Measurements from ENCODE around the gene CAMK1G.

CAMK1G gene
- long read RNA-seq, donor 1, result 0 reads
- long read RNA-seq, donor 2, result 0 reads
- long read RNA-seq, donor 3, result 0 reads
- long read RNA-seq, donor 4, partial matches to known transcripts, result 0 of 1 reads
- long read RNA-seq, donor 4, other reads (novel, unspliced or antisense), result 0 of 1 reads
- long read RNA-seq, donor 5, partial matches to known transcripts, result 0 of 2 reads
- long read RNA-seq, donor 5, other reads (novel, unspliced or antisense), result 0 of 2 reads
- long read RNA-seq, donor 6, result 0 reads
- long read RNA-seq, donor 7, result 0 reads
- long read RNA-seq, donor 8, partial matches to known transcripts, result 0 of 1 reads
- long read RNA-seq, donor 8, other reads (novel, unspliced or antisense), result 0 of 1 reads

DNA sequence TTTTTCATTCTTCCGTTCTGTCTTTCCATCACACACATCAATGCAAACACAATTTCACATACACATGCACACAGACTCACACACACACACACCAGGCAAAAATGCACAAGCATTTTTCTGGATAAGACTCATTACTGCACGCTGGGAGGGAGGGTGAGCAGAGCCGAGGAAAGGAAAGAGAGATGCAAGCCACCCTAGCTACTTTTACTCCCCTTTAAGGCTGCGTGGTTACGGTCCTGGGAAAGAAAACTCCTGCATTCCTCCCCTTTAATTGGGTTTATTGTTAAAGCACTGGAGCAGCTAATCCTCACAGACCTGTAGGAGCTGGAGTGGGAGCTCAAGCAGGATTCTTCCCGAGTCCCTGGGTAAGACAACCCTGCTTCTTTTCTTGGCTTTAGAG lies at the start of gene CAMK1G:
CAMK1G (plus strand) TSS at position 307 of the 400 bp plus-strand sequence. CDS start 11,270 bp downstream, outside the sequence.
- no peak for DNase-seq

DNA sequence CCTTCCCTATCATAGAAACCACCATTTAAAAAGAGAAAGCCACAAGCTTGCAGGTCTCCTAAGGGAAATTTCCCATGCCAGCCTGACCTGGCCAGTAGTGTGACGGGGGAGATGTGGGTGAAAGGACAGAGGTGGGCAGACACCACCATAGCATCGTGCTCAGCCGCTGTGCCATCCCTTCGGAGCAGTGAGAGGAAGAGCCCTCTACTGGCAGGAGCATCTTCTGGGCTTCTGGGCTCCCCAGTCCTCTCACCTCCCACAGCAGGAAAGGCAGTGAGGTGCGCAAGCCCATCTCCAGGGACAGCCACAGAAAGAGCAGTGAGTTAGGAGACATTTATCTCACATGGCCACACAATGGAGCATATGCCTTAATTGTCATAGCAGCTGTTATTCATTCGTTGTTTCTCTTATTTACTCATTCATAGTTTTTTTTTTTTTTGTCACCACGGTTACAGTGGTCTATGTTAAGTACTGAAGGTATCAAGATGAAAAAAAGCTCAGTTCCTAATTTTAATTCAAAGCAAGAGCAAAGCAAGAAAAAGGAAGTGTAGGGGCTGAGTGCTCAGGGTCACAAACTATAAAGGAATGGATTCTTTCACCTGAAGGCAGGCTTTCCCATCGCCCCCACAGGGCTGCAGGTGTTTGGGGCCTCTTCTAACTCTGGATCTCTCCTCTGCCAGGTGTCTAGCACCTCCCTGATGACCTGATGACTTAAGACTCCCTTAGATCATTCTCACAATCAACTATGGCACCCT lies 48.8 kb upstream of the CAMK1G start:
- no peak for DNase-seq

DNA sequence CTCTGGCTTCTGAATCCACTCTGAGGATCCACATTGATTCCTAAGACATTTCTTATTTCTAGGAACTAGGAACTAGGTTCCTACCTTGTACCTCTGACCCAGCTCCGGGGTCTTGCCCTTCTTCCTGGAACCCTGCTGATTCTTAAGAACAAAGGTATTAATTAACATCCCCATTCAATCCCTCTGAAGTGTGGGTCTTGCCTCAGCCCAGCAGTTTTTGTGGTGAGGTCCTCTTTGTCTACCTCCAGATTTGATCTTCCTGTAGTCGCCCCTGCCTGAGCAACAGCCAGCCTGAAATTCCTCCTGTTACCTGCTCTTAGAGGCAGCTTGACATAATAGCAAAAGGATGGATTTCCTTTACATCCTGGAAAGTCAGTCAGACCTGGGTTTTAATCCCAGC lies 46.7 kb upstream of the CAMK1G start:
- no peak for DNase-seq

- no peak for DNase-seq
Observed at GRCh38 chr1:209537336-209538114, 46.0 kb upstream of the CAMK1G start.

DNA sequence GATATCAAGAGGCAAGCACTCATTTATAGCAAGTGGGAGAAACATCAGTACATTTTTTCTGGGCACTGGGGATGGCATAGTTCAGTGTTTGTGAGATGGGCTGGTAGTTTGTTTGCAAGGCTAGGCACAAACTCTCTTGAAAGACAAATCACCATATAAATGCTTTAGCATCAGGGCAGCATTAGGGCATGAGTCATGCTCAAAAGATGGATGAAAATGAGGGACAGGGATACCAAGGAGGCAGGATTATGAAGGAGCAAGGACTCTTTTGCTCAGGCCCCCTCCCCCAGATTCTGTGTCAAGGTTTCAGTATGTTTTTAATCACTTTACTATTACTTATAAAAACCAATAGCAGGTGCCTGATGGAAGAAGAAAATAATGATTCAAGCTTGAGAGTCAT lies 43.9 kb upstream of the CAMK1G start:
- DNase-seq, result no peak

GRCh38 chr1:209542585-209542984 lies 40.9 kb upstream of the CAMK1G start:
- no peak for DNase-seq

- no peak for DNase-seq
Observed at GRCh38 chr1:209544098-209544497, 39.4 kb upstream of the CAMK1G start.

DNA sequence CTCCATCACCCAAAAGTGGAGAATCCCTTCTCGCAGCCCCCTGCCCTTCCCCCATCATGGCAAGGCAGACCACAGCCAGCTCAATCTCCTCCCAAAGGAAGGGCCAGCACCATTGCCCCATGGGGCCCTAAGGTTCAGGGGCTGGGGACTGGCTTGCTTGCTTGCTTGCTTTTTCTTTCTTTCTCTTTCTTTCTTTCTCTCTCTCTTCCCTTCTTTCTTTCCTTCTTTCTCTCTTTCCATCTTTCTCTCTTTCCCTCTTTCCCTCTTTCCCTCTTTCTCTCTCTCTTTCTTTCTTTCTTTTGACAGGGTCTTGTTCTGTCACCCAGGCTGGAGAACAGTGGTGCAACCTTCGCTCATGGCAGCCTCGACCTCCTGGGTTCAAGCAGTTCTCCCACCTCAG lies 38.1 kb upstream of the CAMK1G start:
- no peak for DNase-seq

- no peak for DNase-seq
Observed at GRCh38 chr1:209546390-209547085, 37.0 kb upstream of the CAMK1G start.

DNA sequence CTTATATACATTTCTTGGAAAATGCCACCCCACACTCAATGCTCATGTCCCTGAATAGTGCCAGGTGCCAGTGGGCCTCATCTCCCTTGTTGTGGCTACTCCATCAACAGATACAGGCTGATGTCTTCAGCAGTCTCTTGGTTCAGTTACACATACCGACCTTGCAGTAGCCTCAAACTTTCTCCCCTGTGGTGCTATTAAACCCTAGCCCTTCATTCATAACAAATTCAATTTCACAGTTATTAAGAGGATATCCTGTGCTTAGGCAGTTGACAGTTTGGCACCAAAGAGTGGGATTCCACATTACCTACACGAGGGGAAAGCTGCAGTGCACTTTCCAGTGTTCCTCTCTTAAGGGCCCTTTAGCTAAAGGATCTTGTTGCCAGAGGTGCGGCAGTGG lies 35.9 kb upstream of the CAMK1G start:
- DNase-seq, result no peak

GRCh38 chr1:209549443-209550205 lies 33.9 kb upstream of the CAMK1G start:
- DNase-seq, result no peak

DNA sequence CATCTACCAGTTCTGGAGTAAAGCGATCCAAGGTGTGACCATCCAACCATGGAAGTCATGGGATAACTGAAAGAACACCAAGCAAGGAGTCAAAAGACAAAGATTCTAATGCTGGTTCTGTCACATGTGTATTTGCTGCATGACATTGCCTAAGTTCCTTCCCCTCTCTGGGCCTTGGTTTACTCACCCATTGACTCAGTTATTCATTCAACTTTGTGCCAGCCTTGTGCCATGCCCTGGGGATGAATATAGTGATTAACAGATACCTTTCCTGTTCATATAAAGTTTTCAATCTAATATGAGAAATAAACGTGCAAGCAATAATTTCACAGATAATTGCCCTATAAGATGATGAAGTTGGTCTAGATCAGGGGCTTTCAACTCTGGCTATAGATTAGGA lies 33.0 kb upstream of the CAMK1G start:
- DNase-seq, result no peak

- no peak for DNase-seq
Observed at GRCh38 chr1:209552406-209553264, 30.9 kb upstream of the CAMK1G start.

- DNase-seq, result no peak
Observed at GRCh38 chr1:209554761-209555611, 28.5 kb upstream of the CAMK1G start.

- DNase-seq, result no peak
Observed at GRCh38 chr1:209556162-209556690, 27.3 kb upstream of the CAMK1G start.

DNA sequence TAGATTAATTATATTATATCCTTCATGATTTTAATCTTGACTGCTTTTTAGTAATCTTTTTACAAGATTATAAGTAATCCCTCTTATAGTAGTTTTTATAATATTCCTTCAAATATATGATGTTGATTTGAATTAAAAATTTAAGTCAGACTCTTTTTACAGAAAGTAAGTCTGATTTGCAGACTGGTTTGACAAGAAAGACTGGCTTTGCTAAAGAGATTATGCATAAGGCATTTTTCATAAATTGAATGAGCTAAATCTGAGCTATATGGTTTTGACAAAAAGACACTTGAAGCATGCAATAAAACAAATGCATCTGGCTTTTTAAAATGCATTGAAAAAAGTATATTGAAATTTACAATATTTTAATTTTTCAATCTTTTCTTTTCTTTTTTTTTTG lies 26.3 kb upstream of the CAMK1G start:
- no peak for DNase-seq

DNA sequence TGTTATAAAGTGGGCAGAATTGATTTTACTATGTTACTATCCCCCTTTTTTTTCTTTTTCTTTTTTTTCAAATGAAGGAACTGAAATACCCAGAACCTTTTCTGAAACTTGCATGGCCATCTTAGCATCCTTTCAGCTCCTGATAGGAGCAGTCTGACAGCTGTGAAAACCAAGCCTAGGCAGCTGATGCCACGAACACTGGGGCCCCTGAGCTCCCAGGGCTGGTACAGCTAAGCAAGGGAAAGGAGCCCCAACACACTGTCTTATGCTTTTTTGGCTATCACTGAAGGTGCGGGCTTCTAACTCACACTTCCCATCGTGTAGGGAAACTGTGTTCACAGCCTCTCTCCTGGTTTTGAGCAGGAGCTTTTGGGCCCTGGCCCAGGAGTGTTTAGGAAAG lies 23.0 kb upstream of the CAMK1G start:
- DNase-seq, result no peak

DNA sequence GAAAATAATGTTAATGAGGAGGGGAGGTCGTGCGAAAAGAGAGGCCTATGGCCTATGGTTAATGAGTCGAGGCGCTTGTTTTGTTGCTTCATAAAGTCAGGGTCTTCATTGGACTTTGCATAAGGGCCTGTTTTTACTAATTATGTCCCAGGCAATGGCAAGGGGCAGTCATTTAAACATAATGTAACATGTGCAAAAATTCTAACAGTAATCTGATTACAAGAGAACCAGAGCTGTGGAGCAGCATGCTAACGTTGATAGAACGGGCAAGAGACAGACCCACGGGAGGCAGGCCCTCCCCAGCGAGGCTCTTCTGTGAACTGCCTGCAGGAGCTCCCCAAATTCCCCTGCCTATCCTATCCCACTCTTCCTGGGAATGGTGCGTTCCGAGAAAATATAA lies 22.6 kb upstream of the CAMK1G start:
- no peak for DNase-seq

DNA sequence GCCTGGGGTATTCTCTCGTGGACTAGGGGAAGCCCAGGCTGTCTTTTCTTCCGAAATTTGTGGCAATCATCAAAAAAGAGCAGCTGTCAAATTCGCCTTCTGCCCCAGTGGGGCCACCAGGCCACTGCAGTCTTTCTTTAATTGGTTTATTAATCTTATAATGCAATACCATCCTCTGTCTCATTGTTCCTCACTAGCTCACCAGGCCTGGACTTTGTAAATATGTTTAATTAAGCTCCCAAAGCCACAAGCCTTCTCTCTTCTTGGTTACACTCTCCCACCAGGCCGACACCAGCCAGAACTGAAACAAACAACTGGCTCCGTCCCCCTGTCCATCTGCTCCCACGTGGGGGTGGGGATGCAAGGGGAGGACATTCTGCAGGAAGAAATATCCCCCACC lies 22.0 kb upstream of the CAMK1G start:
- DNase-seq, result no peak
